EL (cell line): ENCODE results near the gene EPHA10.

Experiments
- DNase-seq: peaks from one replicate; pipeline ENCODE4 v3.0.0-alpha.2; 2016

The EPHA10 gene

GRCh38 chr1:37732111-37732780 is 32.7 kb downstream of the EPHA10 start:
- DNase-seq = no peak

DNA sequence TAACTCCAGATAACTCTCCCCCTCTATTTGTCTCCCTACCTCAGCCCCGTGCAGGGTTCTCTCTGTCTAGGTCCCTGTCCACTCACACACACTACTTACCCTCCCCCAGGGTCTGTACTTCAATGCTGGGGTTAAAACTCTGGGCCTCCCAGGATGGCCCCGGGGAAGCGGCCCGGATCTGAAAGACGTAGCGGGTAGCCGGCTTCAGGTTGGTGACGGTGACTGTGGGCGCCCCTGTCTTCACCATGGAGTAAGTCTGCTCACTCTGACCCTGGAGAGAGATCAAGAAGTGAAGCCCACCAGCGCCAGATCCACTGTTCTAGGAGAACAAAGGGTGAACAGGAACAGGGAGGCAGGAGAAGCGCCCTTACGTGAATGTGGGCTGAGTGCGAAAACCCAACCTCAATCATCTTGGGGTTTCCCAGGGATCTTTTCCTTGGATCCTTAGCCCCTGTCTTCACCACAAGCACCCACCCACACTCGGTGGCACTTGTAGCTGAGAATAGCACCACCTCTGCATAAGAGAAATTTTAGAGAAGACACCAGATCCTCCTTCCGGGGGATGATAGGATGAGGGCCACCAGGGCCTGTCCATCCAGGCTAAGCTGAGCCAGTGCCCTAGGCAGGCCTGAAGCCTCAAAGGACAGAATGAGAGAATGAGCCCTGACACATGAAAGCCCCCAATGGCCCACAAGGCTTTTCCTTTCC is 33.5 kb downstream of the EPHA10 start:
- DNase-seq = no peak

DNA sequence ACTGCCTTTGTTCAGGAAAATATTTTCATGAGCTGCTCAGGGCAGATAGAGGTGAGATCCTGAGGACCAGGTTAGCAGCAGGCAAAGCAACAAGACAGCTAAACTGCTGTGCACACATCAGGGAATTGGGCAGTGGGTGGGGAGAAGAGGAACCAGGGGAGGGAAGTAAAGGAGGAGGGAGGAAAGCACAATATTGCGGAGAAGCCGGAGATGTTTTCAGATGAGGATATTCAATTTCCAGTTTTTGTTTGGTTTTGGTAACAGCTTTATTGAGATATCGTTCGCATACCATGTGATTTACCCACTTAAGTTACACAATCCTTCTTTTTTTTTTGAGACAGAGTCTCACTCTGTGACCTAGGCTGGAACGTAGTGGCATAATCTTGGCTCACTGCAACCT is 34.5 kb downstream of the EPHA10 start:
- no peak for DNase-seq

DNA sequence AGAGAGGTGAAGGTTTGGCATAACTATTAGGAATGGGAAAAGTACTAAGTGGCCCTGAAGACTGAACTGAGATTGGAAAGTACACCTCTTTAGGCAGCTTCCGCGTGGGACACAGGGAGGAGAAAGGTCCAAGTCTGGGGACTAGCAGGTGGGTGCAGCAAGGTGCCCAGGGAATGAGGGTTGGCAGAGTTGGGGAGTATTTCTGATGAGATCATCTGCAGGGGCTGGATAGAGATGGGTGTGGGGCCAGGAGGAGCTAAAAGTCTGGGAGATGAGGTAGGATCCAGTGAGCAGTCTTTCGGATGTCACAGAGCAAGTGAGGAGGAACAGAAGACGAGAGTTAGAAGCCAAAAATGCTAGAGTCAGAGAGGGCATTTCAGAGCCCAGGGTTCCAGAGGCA is 36.5 kb downstream of the EPHA10 start:
- no peak for DNase-seq

DNA sequence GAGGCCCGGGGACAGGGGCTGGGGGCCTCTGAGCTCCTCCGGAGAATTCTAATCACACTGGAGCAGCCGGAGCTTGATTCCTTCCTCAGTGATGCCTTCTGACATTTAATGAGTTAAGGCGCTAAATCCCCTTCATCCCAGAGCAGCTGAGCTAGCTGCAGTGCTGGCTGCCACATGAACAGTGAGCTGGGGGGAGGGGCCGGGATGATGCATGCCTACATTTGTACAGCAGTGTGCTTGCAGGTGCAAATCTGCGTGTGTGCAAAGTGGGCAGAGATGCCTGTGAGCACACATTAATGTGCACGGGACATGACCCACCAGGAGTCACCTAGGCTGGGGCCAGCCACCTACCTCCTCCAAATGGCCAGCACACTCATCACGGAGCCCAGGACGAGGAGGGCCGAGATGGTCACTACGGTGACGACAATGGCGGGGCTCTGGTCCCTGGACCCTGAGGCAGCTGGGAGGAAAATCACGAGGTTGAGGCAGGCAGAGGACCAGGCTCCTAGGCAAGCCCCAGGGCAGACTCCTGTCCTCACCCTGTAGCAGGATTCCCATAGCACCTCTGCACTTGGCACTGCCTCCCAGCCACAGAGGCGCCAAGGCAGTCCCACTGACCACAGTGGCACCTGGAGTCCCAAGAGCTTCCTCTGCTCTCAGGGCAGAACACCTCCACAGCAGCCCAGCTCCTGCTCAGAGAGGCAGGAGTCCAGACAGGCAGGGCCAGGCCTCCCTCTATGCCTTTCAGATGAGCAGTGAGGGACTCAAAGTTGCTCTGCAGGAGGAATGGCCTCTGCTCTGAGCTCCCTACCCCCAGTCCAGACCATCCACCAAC is 38.0 kb downstream of the EPHA10 start:
- no peak for DNase-seq

DNA sequence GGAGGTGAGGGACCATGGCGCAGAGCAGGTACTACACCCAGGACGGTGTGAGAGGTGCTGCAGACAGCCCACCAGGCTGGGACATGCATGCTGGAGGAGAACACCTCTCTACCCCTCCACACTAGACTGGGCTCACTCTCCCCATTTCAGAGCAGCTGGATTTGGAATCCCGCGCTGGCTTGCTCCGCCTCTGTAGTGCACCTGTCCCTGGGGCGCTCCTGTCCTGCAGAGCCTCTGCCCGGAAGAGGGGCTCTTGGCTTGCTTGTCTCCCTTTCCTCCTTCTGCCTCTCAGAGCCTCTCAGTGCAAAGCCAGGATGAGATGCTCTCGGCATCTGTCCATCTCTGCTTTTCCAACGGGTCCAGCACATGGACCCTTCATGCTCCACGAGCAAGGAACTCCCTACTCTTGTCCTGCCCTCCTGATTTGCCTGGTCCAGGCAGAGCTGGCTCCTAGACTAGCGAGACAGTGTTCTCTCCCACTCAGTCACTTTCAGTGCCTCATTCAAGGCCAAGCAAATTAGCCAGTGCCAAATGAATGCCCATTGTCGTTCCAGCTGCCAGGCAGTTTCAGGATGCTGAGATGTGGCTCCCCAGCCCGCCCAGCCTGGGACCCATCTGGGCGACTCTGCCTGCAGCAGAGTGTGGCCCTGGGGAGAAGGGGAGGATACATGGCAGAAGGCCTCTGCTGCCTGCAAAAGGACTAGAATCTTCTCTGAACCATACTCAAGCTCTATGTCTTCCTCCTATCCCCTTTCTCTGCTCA is 38.9 kb downstream of the EPHA10 start:
- no peak for DNase-seq

DNA sequence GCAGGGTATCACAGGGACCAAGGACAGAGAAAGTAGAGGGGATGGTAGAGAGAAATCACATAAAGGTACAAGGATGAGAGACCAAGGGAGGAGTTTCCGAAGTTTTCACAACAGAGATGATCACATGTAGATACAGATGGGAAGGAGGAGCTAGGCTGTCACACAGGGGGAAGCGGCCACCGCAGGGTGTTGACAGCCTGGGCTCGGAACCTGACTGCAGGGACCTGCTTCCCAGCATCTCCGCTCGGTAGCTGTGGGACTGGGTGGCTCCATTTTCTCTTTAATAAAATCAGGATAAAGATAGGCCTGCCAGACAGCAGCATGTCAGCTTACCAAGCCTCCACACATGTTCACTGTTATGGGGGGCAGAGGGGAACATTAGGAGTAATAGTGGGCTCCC is 40.3 kb downstream of the EPHA10 start:
- DNase-seq = no peak

DNA sequence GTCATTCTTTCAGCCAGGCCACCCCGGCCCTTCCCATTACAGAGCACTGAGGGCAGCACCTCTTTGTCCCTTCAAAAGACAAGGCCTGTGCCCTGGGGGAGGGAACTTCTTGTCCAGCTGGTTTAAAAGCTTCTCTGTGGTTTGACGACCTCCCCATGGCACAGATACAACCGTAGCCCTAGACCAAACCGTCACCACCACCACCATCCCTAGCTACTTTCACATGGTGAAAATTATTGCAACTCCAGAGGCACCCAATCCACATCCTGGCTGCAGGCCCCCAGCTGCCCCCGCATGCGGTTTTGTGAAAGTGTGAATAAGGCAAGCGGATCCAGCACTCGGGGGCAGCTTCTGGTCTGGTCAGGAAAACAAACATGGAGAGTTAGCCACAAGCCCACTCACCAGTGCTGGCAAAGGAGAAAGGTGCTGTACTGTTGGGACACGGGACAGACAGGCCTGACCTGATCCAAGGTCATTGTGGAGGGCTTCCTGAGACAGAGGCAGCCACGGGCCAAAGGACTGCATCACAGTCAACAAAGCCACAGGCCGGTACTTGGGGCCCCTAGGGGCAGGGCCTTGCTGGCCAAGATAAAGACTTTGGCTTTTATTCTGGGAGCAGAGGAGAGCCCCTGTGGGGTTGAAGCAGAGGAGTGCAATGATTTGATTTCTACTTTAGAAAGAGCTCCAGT is 41.4 kb downstream of the EPHA10 start:
- no peak for DNase-seq

GRCh38 chr1:37723072-37723389 is 41.9 kb downstream of the EPHA10 start:
- no peak for DNase-seq

- no peak for DNase-seq
These were observed 42.5 kb downstream of the EPHA10 start for GRCh38 chr1:37722181-37723071.

- DNase-seq = no peak
These were observed 43.4 kb downstream of the EPHA10 start for GRCh38 chr1:37721565-37721964.

- no peak for DNase-seq
These were observed 44.4 kb downstream of the EPHA10 start for GRCh38 chr1:37720231-37721130.

- no peak for DNase-seq
These were observed 45.2 kb downstream of the EPHA10 start for GRCh38 chr1:37719572-37720195.

- DNase-seq = no peak
These were observed 45.9 kb downstream of the EPHA10 start for GRCh38 chr1:37718901-37719571.

- no peak for DNase-seq
These were observed 46.6 kb downstream of the EPHA10 start for GRCh38 chr1:37718181-37718900.

GRCh38 chr1:37717631-37718030 is 47.3 kb downstream of the EPHA10 start:
- no peak for DNase-seq

DNA sequence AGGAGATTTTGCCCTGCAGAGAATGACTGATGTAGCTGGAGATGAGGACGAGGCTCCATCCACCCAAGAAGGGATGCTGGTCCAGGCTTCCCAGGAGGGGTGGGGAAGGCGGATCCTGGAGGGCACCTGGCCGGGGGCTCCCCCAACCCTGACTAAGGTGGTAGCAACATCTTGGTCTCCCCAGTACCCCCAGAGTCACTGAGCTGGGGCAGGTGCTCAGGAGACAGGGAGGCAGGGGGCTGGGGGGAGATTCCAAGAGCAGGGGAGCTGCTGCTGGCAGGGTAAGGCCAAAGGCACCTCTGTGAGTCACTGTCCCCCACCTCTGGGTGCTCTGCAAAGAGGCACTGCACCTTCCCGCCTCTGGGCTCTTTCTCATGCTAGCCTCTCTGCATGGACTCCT is 48.6 kb downstream of the EPHA10 start:
- no peak for DNase-seq

GRCh38 chr1:37714689-37715088 is 50.2 kb downstream of the EPHA10 start:
- DNase-seq = no peak

- DNase-seq = no peak
These were observed 50.7 kb downstream of the EPHA10 start for GRCh38 chr1:37714226-37714625.
